GM18870 (cell line): ENCODE measurements around the gene TMIGD1.

Experiments used
- ATAC-seq: cut with Tn5 transposase; IDR thresholded peaks from one replicate; pipeline ENCODE4 v1.9.1; 2021; ENCODE audit warnings: moderate library complexity; ENCODE audit not compliant: unreplicated experiment

TMIGD1 gene

GRCh38 chr17:30292286-30292858 is 41.5 kb downstream of the TMIGD1 start:
- ATAC-seq = no peak

DNA sequence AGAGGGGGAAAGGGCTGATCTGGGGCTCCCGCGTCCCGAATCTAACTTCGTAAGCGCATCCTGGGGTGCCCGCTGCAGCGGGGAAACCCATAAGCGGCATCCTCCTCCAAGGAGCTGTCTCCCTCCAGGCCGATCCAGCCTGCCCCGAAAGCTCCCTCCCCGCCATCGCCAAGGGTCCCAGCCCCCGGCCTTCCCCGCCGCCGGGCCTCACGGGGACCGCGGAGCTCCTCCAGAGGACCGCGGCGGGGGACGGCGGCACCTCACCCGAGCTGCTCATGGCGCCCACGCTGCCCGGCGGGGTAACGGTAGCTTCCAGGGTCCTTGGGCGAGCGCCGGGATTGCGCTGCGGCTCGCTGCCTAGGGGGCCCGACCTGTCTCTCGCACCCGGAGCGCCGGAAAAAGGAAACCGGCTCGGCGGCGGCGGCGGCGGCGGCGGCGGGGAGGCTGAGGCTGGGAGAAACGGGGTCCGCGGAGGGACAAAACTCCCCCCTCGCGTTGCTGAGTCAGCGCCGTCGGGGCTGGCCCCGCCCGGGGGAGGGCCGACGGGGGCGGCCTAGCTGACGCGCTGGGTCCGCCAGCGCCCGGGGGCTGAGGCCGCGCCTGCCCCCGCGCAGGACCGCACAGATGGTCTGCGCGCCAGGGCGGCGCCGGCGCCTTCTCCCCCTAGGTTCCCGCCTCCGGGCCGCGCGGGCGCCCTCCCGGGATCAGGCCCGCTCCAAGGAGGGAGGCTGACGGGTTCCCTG is 42.1 kb downstream of the TMIGD1 start, which contains the start of gene BLMH:
TSS of gene BLMH (minus strand) at position 402 of the 743 bp plus-strand sequence. CDS start at position 277, 125 bp downstream.
- no peak for ATAC-seq

DNA sequence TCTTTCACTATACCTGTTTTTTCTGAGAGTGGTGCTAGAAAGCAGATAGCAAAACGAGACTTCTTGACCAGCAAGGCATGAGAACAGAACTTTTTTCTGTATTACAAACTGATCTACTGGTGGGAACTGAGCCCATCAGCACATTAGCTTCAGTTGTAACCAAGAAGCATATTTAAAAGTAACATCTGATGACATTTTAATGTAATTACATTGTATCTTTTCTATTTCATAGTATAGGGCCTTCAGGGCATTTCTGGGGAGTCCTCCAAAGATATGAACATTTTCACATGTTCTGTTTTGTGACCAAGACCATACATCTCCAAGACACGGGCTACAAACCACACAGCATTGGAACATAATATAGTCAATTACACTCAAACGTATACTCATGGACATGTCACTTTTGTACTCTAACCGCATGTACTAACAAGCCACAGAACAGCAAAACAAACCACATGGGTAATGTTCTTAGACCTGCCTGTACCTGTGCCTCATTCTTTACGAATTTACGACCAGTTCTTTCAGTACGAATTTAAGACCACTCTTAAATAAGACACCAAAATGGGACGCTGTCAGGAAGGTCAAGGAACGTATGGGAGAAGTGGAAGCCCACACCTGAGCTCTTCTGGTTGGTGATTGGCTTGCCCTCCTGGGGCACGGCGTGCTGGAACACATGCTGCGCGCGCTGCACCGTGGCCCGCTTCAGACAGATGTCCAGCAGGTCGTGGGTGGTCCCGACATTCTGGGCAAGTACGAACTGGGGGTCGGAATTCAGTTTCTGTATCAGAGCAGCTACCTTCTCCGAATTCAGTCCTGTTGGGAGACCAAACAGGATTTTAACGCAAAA is 42.9 kb downstream of the TMIGD1 start:
- ATAC-seq = no peak

DNA sequence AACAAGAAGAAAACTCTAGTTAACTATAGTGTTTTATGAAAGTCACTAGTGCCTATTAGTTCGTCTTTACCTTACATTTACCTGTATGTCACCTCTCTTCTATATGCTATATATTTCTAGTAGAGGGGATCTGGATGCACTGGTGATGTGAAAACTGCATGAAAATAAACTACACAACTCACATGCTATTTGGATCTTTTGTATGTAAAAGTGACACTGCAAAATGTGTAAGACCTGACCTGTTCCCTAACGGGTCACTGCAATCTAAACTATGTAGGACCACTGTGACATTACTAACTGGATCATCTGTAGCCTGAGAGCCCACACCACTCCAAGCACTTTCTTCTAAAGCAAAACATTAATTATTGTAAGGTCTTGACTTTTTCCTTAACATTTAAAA is 43.8 kb downstream of the TMIGD1 start:
- no peak for ATAC-seq

GRCh38 chr17:30279156-30279555 is 54.7 kb downstream of the TMIGD1 start:
- ATAC-seq = no peak

DNA sequence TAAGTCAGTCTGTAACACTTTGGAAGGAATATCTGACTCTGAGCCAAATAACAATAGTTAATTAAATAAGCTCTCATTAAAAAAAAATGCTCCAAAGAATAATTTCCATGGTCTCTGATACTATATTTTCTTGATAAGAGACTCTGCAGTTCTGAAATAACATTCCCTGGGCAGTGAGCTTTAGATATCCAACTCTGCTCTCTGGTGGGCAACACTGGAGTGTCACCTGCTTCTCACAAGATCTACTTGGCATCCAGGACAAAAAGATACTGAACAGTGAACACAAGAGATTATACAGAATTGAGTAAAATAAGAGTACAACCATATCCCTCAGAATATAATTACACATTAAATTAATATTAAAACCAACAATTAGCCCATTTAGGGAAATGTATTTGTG is 55.8 kb downstream of the TMIGD1 start:
- no peak for ATAC-seq

- ATAC-seq = no peak
Observed at GRCh38 chr17:30275911-30276310, 57.9 kb downstream of the TMIGD1 start.

DNA sequence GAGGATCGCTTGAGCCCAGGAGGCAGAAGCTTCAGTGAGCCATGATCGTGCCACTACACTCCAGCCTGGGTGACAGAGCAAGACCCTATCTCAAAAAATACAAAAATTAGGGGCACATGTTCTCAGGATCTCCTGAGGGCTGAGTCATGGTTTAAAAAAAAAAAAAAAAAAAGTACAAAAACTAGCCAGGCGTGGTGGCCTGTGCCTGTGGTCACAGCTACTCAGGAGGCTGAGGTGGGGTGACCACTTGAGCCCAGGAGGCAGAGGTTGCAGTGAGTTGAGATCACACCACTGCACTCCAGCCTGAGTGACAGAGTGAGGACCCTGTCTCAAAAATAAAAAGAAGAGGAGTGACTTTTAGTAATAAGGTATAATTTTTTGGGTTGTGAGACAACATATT is 59.0 kb downstream of the TMIGD1 start:
- no peak for ATAC-seq

DNA sequence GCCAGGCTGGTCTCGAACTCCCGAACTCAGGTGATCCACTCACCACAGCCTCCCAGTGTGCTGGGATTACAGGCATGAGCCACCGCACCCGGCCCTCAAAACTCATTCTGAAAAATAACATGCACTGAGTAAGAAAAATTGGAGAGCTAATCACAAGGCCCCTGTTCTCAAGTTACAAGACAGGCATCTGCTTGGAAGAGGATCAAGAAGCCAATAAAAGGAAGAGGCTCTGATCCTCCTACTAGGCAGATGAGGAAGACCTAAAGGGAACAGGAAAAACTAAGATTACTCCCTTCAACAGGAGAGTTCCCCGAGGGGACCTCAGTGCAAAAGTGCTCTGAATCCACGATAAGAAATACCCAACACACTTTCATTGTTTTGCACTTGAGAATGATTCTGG is 60.5 kb downstream of the TMIGD1 start:
- no peak for ATAC-seq

GRCh38 chr17:30271102-30271501 is 62.8 kb downstream of the TMIGD1 start:
- ATAC-seq = no peak

- no peak for ATAC-seq
Observed at GRCh38 chr17:30267625-30268024, 66.2 kb downstream of the TMIGD1 start.
